DOHH2 (cell line): Measurements from ENCODE around the gene PTPRN2.

Experiments used
- H3F3A ChIP-seq: fragments of 200-600 bp; sonication (generic), shearing (Covaris generic); 2 replicates; pipeline ENCODE4 v1.6.0; 2016; ENCODE audit warnings: antibody characterized with exemption, mild to moderate bottlenecking; ENCODE audit not compliant: control insufficient read depth, insufficient read depth
- H3K27ac ChIP-seq: fragments of 200-600 bp; sonication (generic); 2 replicates; pipeline ENCODE4 v1.5.1; 2014; ENCODE audit warnings: low read depth, mild to moderate bottlenecking, low read length, moderate library complexity
- H3K27me3 ChIP-seq: fragments of 200-600 bp; sonication (generic); 2 replicates; pipeline ENCODE4 v1.6.1; 2014; ENCODE audit warnings: mild to moderate bottlenecking, low read length, mixed read lengths; ENCODE audit not compliant: control insufficient read depth
- H3K36me3 ChIP-seq: fragments of 200-600 bp; sonication (generic); 2 replicates; pipeline ENCODE4 v1.6.1; 2014; ENCODE audit warnings: mild to moderate bottlenecking, low read length, moderate library complexity, mixed read lengths; ENCODE audit not compliant: control insufficient read depth
- H3K4me1 ChIP-seq: fragments of 200-600 bp; sonication (generic); 2 replicates; pipeline ENCODE4 v1.6.1; 2014; ENCODE audit warnings: mild to moderate bottlenecking, low read length, mixed read lengths; ENCODE audit not compliant: control insufficient read depth
- H3K4me2 ChIP-seq: fragments of 200-600 bp; sonication (generic); 2 replicates; pipeline ENCODE4 v1.6.0; 2014; ENCODE audit warnings: mild to moderate bottlenecking, low read length, moderate library complexity
- H3K4me3 ChIP-seq: fragments of 200-600 bp; sonication (generic); 2 replicates; pipeline ENCODE4 v1.5.1; 2014; ENCODE audit warnings: mild to moderate bottlenecking, low read length, mixed read lengths
- H3K79me2 ChIP-seq: fragments of 200-600 bp; sonication (generic); 2 replicates; pipeline ENCODE4 v1.6.1; 2014; ENCODE audit warnings: mild to moderate bottlenecking, low read length, mixed read lengths; ENCODE audit not compliant: control insufficient read depth
- H3K9me2 ChIP-seq: fragments of 200-600 bp; sonication (generic); replicated peaks from 2 replicates; pipeline ENCODE4 v1.6.1; 2014; ENCODE audit warnings: mild to moderate bottlenecking, low read length, mixed read lengths; ENCODE audit not compliant: control insufficient read depth
- H3K9me3 ChIP-seq: fragments of 200-600 bp; sonication (generic); 2 replicates; pipeline ENCODE4 v1.6.1; 2014; ENCODE audit warnings: antibody characterized with exemption, low read length, mixed read lengths; ENCODE audit not compliant: control insufficient read depth, insufficient read depth
- H4K20me1 ChIP-seq: fragments of 200-600 bp; sonication (generic); 2 replicates; pipeline ENCODE4 v1.6.0; 2014; ENCODE audit warnings: low read depth, mild to moderate bottlenecking, antibody characterized with exemption, low read length, moderate library complexity; ENCODE audit not compliant: control insufficient read depth, insufficient read depth
- CTCF ChIP-seq: fragments of 200-600 bp; sonication (generic); IDR thresholded peaks from one replicate; pipeline ENCODE4 v1.5.1; 2014; ENCODE audit warnings: antibody characterized with exemption, mild to moderate bottlenecking, low read depth, low read length; ENCODE audit not compliant: poor library complexity, severe bottlenecking
- EZH2phosphoT487 ChIP-seq: fragments of 200-600 bp; sonication (generic); IDR thresholded peaks from 2 replicates; pipeline ENCODE4 v1.6.1; 2017; ENCODE audit warnings: borderline replicate concordance, mild to moderate bottlenecking, antibody characterized with exemption, low read length, moderate library complexity, mixed read lengths

Gene PTPRN2

DNA sequence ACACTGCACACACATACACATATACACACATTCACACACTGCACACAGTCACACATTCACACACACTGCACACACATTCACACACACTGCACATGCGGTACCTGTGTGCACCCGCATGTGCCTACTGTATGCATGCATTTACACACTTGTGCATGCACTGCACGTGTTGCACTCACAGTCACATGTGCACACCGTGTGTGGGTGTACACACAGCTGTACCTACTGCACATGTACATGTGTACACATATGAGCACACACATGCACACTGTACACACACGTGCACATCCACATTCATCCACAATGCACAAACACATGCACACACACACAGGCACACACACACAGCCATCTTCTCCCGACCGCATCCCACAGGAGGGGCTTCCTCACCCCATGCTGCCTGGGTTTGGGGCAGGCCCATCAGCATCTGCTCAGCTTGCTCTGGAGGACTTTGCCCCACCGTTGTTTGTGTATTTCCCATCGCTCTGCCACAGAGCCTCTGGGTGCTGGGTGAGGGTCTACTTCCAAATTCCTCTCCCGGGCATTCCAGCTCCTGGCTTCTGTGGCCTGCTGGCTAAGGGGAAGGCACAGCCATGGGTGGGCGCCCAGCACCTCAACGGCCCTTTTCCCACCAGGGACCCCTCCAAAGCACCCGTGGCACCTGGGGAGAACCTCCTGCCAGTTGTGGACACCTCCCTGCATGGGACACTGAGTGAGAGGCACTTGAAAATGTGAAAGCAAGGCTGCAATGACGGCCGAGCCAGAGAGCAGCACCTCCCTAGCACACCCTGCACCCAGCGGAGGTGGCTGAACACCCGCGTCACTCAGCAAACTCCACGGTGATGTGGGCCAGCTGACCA, 324.3 kb downstream of the PTPRN2 start:
- Histone ChIP-seq H3K36me3 (no peaks in the 10 kb centered on the region), H3K79me2 (no peaks in the 10 kb centered on the region), H3K27ac (no peak overlapping the region), H3K4me2 (no peak overlapping the region), H3K4me3 (no peak overlapping the region), H3K9me3 (peaks cover 88% of the 10 kb centered on the region), H3K4me1 (no peaks in the 10 kb centered on the region), H3K27me3 (no peaks in the 10 kb centered on the region), H3F3A (0 out of 2 replicates have a peak, but pooled peaks cover 5% of the 10 kb centered on the region), H3K9me2 (no peaks in the 10 kb centered on the region), H4K20me1 (no peaks in the 10 kb centered on the region)
- TF ChIP-seq CTCF (no peak), EZH2phosphoT487 (no peak)

DNA sequence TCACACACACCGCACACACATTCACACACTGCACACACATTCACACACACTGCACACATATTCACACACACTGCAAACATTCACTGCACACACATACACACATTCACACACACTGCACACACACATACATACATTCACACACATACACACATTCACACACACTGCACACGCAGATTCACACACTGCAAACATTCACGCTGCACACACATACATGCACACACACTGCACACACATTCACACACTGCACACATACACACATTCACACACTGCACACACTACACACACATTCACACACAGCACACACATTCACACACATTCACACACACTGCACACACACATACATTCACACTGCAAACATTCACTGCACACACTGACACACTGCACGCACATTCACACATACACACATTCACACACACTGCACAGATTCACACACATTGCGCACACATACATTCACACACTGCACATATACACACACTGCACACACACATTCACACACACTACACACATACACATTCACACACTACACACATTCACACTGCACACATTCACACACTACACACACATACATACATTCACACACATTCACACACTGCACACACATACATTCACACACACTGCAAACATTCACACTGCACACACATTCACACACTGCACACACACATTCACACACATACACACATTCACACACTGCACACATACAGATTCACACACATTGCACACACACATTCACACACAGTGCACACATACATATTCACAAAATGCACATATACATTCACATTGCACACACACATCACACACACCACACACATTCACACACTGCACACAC, 325.1 kb downstream of the PTPRN2 start:
- no peak for TF ChIP-seq EZH2phosphoT487
- no peak for TF ChIP-seq CTCF
- Histone ChIP-seq H3K27ac (no peak overlapping the region), H3K36me3 (no peaks in the 10 kb centered on the region), H4K20me1 (no peaks in the 10 kb centered on the region), H3K9me3 (peaks cover 89% of the 10 kb centered on the region), H3F3A (0 out of 2 replicates have a peak, but pooled peaks cover 5% of the 10 kb centered on the region), H3K4me3 (no peak overlapping the region), H3K4me2 (no peak overlapping the region), H3K4me1 (no peaks in the 10 kb centered on the region), H3K9me2 (no peaks in the 10 kb centered on the region), H3K27me3 (no peaks in the 10 kb centered on the region), H3K79me2 (no peaks in the 10 kb centered on the region)

- 0 out of 2 replicates have a peak, but pooled peaks cover 5% of the 10 kb centered on the region for H3F3A ChIP-seq
- H3K9me3 ChIP-seq, result peaks cover 86% of the 10 kb centered on the region
- TF ChIP-seq CTCF (no peak), EZH2phosphoT487 (no peak)
- no peak overlapping the region for H3K27ac ChIP-seq
- H4K20me1 ChIP-seq, result no peaks in the 10 kb centered on the region
- no peaks in the 10 kb centered on the region for H3K9me2 ChIP-seq
- no peaks in the 10 kb centered on the region for H3K4me1 ChIP-seq
- H3K4me2 ChIP-seq, result no peak overlapping the region
- no peak overlapping the region for H3K4me3 ChIP-seq
- no peaks in the 10 kb centered on the region for H3K79me2 ChIP-seq
- H3K27me3 ChIP-seq, result no peaks in the 10 kb centered on the region
- H3K36me3 ChIP-seq, result no peaks in the 10 kb centered on the region
These were observed 326.0 kb downstream of the PTPRN2 start for GRCh38 chr7:158261362-158262235.
